ENCODE results near the gene KCNQ5.

KCNQ5 gene

DNA sequence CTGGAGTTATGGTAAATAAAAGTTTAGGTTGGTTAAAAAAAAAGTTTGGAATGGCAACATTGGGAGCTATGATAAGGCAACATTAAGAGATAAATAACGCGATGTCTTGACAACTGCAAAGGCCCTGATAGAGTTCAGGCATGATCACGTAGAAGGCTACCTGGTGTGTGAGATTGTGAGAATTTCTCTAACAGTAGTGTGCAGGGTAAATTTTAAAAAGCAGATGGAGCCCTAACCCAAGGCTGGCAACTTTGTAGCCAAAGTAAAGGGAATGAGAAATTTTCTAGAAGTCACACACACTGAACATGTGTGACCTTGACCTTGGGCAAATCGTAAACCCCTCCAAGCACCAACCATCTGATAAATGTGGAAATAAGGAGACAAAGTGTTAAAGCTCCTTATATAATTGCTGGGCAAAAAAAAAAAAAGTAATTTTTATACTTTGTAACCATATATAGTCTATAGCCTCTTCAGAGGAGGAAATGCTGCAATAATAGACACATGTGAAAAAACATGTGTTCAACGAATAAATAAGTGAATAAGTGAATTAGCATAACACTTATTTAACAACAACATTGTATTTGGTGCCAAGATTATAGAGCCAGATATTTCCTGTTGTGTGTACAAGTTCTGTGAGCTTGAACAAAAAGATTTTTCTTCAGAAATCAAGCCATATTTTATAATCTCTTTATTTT is 18.2 kb downstream of the KCNQ5 start:
- DNase-seq (ENCODE audit: low read depth in 1 of 2, low spot score in 1 of 2), result no peak

DNA sequence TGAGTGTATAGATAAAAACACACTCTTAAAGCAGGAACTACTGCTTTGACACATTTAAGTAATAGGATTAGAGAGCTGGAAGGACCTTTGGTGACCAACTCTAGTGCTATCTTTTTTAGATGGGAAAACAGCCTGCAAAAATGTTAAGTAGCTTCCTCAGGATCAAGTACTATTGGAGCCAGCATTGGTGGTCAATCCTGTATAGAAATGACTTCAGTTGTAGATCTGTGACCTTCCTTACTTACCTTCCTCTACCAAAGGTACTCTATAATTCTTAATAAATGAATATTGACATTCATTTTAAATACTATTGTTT is 18.7 kb downstream of the KCNQ5 start:
- no peak for DNase-seq (ENCODE audit: low read depth in 1 of 2, low spot score in 1 of 2)

DNA sequence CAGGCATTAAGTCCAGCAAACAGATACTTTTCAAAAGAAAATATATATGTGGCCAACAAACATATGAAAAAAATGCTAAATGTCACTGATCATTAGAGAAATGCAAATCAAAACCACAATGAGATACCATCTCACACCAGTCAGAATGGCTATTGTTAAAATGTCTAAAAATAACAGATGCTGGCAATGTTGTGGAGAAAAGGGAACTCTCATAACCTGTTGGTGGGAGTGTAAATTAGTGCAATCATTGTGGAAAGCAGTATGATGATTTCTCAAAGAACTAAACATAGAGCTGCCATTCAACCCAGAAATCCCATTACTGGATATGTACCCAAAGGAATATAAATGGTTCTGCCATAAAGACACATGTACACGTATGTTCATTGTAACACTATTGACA is 20.6 kb downstream of the KCNQ5 start:
- DNase-seq (ENCODE audit: low read depth in 1 of 2, low spot score in 1 of 2), result no peak

- no peak for DNase-seq (ENCODE audit: low read depth in 1 of 2, low spot score in 1 of 2)
Observed at GRCh38 chr6:72643214-72643613, 21.4 kb downstream of the KCNQ5 start.

DNA sequence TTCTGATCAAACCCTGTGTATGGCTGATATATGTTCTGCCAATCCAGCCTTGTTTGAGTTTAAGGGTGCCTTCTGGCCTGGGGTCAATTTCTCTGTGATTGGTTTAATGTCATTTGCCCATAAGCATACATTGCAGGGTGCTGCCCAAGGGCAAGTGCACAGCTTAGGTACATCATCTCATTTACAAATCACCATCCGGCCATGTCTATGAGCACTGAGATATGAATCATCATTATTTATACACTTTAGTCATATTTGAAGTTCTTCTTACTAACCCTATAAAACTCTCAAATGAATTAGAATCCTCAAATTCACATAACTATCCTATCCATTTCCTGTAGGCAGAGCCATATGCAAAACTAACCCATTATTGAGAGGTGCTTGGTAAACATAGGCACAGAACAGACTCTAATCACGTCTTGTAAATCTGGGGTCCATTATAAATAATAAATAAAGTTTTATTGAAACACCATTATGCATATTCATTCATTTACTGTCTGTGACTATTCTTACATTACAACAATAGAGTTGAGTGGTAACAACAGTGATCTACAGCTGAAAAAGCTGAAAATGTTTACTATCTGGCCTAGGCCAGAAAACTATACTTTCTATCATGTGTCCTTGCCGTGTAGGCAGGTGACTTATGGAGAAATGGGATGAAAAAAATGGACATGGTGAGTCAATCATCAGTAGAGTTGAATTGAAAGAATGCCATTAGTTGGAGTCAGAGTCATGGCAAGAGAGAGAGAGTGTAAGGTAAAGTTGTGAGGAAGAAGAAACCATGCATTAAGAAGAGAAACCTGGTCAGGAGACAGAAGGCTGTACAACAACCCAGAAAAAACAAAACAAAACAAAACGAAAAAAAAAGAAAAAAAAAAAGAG is 25.0 kb downstream of the KCNQ5 start:
- DNase-seq (ENCODE audit: low read depth in 1 of 2, low spot score in 1 of 2), result no peak

DNA sequence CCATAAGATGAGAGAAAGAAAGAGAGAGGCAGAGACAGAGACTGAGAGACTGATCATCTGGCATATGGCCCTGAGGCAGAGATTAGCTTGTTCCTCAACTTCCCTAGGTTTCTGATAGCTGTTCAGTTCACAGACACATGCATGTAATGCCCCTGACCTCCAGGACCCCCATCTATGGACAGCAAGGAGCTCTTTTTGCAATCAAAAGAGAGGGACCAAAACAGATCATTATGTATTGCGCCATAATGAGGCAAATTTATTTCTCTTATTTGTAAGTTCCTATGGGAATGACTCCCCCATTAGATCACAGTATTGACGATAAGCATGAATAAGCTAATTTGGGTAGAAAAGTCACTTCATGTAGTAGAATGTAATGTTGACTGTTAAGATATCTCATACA is 25.6 kb downstream of the KCNQ5 start:
- no peak for DNase-seq (ENCODE audit: low read depth in 1 of 2, low spot score in 1 of 2)

- DNase-seq (ENCODE audit: low read depth in 1 of 2, low spot score in 1 of 2), result no peak
Observed at GRCh38 chr6:72649032-72649984, 27.4 kb downstream of the KCNQ5 start.

GRCh38 chr6:72650081-72650745 is 28.3 kb downstream of the KCNQ5 start:
- no peak for DNase-seq (ENCODE audit: low read depth in 1 of 2, low spot score in 1 of 2)

DNA sequence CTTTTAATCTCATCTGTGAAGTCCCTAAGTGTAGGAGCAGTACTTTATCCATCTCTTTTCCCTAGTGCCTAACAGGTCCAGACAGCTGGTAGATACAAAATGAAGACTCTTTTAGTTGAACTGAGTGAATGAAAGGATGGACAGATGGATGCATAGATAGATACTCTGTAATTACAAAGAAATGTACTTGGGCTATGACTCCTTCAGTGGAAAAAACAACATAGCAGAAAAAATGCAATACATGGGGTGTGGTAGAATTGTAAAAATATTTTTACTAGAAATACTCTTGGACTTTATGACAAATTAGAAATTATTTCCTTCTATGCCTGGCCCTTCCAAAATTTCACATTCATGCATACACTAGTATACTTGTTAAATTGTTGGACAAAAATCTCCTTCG is 29.3 kb downstream of the KCNQ5 start:
- no peak for DNase-seq (ENCODE audit: low read depth in 1 of 2, low spot score in 1 of 2)

- DNase-seq (ENCODE audit: low read depth in 1 of 2, low spot score in 1 of 2), result no peak
Observed at GRCh38 chr6:72651967-72652956, 30.4 kb downstream of the KCNQ5 start.

- no peak for DNase-seq (ENCODE audit: low read depth in 1 of 2, low spot score in 1 of 2)
Observed at GRCh38 chr6:72653026-72653425, 31.2 kb downstream of the KCNQ5 start.

GRCh38 chr6:72654071-72654621 is 32.3 kb downstream of the KCNQ5 start:
- no peak for DNase-seq (ENCODE audit: low read depth in 1 of 2, low spot score in 1 of 2)

DNA sequence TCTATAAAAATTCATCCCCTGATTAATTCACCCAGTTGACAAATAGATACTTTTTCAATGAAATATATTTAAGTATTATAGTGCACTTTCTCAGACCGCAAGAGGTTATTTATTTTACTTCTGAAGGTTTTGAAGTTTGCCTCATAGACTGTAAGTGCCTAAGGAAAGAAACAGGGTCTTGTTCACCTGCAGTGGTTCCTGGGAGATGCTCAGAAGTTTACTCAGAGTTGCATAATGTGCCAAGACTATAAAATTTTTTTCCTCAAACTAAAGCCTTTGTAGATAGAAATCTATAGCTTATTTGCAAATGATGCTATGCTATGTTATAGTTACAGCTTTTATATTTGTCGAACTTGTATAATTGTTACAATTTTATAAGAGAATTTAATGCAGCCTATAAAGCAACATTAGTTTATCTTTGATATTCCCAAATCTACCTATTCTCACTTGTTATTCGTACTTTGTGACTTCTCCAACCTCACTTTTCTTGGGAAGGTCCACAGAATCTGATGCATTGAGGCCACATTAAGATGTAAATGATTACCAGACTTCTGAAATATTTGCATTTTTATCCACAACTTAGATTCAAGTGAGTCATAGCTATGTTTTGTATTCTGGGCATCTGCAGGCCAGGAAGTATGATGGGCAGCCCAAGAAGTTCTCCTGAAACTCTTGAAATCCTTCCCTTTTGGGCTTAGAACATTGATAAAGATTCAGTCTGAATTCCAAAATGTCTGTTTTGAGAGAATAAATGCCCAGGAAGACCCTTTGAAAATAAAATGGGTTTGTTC is 35.7 kb downstream of the KCNQ5 start:
- no peak for DNase-seq (ENCODE audit: low read depth in 1 of 2, low spot score in 1 of 2)

- DNase-seq (ENCODE audit: low read depth in 1 of 2, low spot score in 1 of 2), result no peak
Observed at GRCh38 chr6:72659754-72660153, 37.9 kb downstream of the KCNQ5 start.

- DNase-seq (ENCODE audit: low read depth in 1 of 2, low spot score in 1 of 2), result no peak
Observed at GRCh38 chr6:72661411-72661810, 39.5 kb downstream of the KCNQ5 start.

- DNase-seq (ENCODE audit: low read depth in 1 of 2, low spot score in 1 of 2), result no peak
Observed at GRCh38 chr6:72665599-72665998, 43.7 kb downstream of the KCNQ5 start.

DNA sequence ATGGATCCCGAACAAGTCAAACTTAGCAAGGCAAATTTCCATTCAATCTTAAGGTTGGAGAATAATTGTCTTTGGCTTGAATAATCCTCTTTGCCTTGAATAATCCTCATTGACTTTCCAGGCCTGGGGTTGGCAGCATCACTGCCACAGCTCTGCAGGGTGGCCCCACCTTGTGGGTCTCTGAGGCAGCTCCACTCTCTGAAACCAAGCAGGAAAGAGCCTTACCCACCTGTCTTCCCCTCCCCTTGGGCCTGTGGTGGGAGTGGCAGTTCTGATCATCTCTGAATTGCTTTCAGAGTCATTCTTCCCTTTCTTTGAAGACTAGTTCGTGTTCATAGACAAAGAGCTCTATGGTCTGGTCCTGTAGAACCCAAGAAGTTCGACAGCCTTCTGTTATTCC is 47.5 kb downstream of the KCNQ5 start:
- no peak for DNase-seq (ENCODE audit: low read depth in 1 of 2, low spot score in 1 of 2)

GRCh38 chr6:72672906-72673305 is 51.0 kb downstream of the KCNQ5 start:
- no peak for DNase-seq (ENCODE audit: low read depth in 1 of 2, low spot score in 1 of 2)

DNA sequence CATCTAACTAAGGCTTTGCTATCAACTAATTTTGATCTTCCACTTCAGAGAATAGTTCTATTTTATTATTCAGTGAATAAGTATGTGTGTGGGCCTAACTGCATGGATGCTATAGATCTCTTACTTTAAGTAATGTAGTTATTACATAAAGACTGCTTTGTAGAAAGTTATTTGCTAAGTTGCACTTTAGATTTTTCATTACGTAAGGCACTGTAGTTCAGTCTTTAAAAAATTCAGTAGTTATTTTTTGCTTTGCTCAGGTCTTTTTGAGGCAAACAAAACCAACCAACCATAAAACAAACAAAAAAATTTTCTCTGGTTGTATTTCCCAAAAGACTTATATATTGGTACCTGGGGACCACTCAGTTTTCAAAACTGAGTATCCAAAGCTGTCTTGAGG is 53.0 kb downstream of the KCNQ5 start:
- no peak for DNase-seq (ENCODE audit: low read depth in 1 of 2, low spot score in 1 of 2)
